GM20000 (cell line): Measurements from ENCODE around the gene OSBPL6.

ENCODE experiments used
- DNase-seq: peaks from one replicate; pipeline ENCODE4 v3.0.0; 2012; ENCODE audit warnings: low spot score
- TF ChIP-seq, protein P1 (sequence below): IDR thresholded peaks from 2 replicates; pipeline ENCODE4 v1.5.1; 2012; ENCODE audit warnings: mild to moderate bottlenecking, control low read depth; ENCODE audit errors: extremely low read depth, missing control alignments

OSBPL6 gene

DNA sequence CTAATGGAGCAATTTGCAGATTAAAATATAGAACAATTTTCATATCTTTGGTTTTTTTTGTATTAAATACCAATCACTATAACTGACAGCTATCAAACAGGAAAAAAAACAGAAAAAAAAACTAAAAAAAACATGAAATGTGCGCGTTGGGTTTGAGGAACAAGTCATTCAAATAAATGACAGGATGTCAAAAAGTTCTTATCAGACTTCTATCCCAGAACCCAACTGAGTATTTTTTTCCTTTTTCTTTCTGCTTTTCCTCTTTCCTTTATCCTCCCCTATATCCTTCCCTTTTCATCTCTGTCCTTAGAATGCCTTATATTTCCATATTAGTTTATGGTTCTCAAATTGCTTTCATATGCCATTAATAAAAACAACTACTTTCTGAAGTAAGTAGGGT lies 242.3 kb downstream of the OSBPL6 start:
- TF ChIP-seq, protein P1, sequence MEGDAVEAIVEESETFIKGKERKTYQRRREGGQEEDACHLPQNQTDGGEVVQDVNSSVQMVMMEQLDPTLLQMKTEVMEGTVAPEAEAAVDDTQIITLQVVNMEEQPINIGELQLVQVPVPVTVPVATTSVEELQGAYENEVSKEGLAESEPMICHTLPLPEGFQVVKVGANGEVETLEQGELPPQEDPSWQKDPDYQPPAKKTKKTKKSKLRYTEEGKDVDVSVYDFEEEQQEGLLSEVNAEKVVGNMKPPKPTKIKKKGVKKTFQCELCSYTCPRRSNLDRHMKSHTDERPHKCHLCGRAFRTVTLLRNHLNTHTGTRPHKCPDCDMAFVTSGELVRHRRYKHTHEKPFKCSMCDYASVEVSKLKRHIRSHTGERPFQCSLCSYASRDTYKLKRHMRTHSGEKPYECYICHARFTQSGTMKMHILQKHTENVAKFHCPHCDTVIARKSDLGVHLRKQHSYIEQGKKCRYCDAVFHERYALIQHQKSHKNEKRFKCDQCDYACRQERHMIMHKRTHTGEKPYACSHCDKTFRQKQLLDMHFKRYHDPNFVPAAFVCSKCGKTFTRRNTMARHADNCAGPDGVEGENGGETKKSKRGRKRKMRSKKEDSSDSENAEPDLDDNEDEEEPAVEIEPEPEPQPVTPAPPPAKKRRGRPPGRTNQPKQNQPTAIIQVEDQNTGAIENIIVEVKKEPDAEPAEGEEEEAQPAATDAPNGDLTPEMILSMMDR, result no peak
- DNase-seq, result no peak

DNA sequence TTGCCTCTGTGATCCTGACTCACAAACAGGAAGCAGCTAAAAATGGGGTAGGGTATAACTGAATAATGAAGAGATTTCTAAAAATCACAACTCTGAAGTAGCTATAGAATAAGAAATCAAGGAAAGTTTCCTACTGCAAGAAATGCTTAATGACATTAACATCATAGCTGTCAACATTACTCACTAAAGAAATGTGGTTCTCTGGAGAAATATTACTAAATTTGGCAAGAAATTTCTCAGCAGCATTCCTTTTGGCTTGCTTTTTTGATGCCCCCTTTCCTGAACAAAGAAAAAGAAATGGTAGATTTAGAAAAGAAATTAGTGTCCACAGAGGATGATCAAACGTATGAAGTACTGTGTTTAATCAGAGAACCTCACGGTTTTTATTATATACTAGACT lies 247.1 kb downstream of the OSBPL6 start:
- TF ChIP-seq, protein P1, result no peak
- no peak for DNase-seq

DNA sequence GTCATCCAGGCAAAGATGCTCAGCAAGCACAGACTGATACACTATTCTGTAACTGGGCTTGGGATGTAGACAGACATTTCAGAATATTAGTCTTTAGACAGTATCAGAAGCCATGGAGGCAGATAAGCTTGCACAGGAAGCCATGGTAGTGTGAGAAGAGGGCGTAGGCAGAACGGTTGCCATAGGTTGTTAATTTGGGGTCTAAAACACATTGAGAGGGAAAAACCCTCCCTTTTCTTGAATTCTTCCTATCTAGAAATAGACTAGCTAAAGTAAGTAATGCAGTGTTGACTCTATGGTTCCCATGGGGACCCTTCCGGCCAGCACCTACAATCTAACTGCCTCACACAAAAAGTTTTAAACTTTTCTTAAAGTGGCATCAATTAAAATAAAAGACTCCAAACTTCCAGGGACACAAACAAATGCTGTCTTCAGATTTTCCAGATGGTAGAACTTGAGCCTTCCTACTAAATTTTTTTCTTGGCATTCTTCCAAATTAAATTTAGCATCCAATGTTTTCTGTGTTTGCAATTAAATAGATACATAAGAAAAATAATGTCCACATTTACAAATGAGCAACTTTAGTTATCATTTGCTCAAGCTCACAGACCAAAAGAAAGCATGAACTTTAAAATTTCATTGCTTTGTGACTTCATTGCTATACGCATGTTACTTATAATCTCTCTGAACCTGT lies 254.8 kb downstream of the OSBPL6 start:
- TF ChIP-seq, protein P1, result no peak
- peak; percentile 54 for DNase-seq

DNA sequence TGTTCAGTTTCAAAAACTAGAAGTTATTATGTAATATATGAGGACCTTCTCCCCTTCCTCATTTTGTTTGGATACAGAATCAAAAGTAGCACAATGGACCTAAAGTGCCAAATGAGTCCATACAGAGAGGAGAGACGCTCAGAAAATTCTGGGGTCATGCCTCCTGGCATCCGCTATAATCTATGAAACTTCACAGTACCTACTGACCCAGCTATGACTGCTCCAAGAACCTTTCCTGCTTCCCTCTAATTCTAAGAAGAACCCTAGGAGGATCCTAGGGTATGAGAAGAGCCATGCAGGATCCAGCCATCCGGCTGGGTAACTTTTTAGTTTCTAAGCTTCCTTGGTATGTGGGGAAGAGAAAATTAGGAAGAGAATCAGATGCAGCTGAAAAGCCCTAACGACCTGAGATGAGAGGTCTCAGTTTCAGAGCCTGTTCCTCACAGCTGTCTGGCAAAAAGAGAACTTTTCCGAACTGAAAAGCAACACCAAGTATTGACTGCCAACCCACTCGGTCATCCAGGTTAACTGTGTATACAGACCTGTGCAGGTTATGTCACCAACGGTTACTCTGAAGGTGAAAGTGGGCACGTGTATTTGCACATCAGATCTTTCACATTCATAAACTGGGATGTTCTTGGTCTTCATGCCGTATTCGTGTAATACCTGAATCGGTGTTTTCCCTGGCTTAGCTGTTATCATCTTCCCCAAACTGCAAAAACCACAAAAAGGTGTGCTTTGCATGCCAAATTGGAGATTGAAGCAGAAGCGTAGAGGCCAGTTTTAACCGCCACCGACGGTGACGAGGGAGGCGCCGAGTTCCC lies 255.6 kb downstream of the OSBPL6 start:
- no peak for DNase-seq

DNA sequence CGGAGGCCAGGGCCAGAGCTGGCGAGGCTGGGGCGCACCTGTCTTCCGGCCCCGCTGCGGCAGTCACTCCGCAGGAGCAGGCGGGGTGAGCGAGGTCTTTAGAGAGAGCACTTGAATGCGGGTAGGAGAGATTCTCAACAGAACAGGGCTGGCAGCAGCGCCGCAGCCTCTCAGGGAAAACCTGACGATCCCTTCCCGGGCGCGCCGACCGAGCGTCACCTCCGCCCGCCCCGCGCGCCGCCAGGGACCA lies 256.1 kb downstream of the OSBPL6 start:
- TF ChIP-seq, protein P1, result no peak
- DNase-seq, result peak; percentile 75

More for the DNA sequence above, 255.6 kb downstream of the OSBPL6 start:
- TF ChIP-seq, protein P1, result no peak

DNA sequence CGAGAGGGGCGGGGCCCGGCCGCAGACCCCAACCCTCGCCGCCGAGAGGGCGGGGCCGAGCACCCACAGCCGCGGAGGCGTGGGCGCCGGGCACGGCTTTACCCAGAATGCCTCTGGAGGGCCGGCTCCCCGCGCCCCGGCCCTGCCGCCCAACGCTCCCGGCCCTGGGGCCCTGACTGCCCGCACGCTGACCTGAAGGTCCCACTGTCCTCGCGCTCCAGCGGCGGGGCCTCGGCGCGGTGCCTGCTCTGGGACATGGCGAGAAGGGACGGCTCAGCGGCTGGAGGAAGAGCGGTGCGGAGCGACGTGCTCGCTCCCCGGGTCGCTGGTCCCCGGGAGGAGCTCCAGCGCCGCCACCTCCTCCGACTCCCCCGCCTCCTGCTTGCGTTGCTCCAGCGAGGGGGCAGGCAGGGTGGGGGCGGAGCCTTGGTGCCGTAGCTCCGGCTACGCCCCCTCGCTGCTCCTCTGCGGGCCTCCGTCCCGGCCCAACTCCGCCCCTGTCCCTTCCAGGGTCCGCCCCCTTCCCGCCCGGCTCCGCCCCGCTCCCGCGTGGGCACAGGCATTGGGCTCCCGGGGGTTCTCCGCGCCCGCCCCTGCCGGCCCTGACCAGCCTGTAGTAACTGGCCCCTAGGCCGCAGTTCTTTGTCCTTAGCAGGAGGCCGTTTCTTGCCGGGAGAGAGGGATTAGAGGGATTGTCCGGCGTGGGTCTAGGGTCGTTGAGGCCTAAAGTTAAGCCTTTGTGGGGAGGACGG lies 256.6 kb downstream of the OSBPL6 start, which contains the start of the genes PJVK and PRKRA:
PJVK (plus strand) TSS at position 605 of the 752 bp plus-strand sequence. CDS start 2,032 bp downstream, outside the sequence.
PRKRA (minus strand) TSS at position 402 of the 752 bp plus-strand sequence; CDS start at position 257, 145 bp downstream.
- TF ChIP-seq, protein P1, result no peak
- peak; percentile 98 for DNase-seq
